ENCODE measurements around the gene PAX4. TPM values are rescaled to one million over a fixed set of nuclear protein-coding genes. Genes with fewer than 3 reads are reported as not detected.

Gene PAX4
- total RNA-seq, 1 experiment from 2014 or later, result not detected

- H2BK20ac ChIP-seq (ENCODE audit: low read depth, low read length, poor library complexity, severe bottlenecking), result no peak overlapping the region
- H3K9ac ChIP-seq (ENCODE audit: extremely low read depth, insufficient read length, low read length), result no peak overlapping the region
- no peak overlapping the region for H3T11ph ChIP-seq (ENCODE audit: low read length)
- no peak overlapping the region for H4K5ac ChIP-seq (ENCODE audit: insufficient read length, low read depth, low read length)
- peaks cover 2% of the 10 kb centered on the region; the same call in 1 of the 2 replicates for H3K27me3 ChIP-seq (ENCODE audit: insufficient read depth, low read length)
- no peak for TF ChIP-seq CTCF (conservative IDR thresholded peaks at IDR 0.05)
- no peak overlapping the region for H3K4me3 Mint-ChIP-seq
- H3K27ac ChIP-seq (ENCODE audit: insufficient read length, low read depth, low read length), result no peak overlapping the region
- no peak overlapping the region for H2AFZ ChIP-seq (ENCODE audit: low read length)
- H4K20me1 ChIP-seq (ENCODE audit: control insufficient read depth, insufficient read depth, insufficient read length), result no peaks in the 10 kb centered on the region
- no peak overlapping the region for H4K91ac ChIP-seq (ENCODE audit: insufficient read length, low read depth, low read length)
- no peak overlapping the region for H2BK15ac ChIP-seq (ENCODE audit: low read depth, low read length)
- no peak overlapping the region for H3K27ac Mint-ChIP-seq
- H3K56ac ChIP-seq (ENCODE audit: insufficient read length, low read depth, low read length), result no peak overlapping the region
- no peak overlapping the region for H2BK5ac ChIP-seq (ENCODE audit: insufficient read length, low read length)
- H3K4me1 ChIP-seq (ENCODE audit: insufficient read depth, low read length), result no peaks in the 10 kb centered on the region
- H3K18ac ChIP-seq (ENCODE audit: insufficient read length, low read depth, low read length), result no peak overlapping the region
- no peaks in the 10 kb centered on the region for H3K9me3 ChIP-seq (ENCODE audit: control insufficient read depth, low read depth, low read length)
- H3K27me3 Mint-ChIP-seq (ENCODE audit: low read depth), result peaks cover 36% of the 10 kb centered on the region
- no peaks in the 10 kb centered on the region for H3K36me3 Mint-ChIP-seq (ENCODE audit: insufficient read depth in 1 of 3, low read depth in 3 of 3)
- no peaks in the 10 kb centered on the region; a peak in 2 of 5 replicates for H3K9me3 Mint-ChIP-seq
- H3K79me1 ChIP-seq (ENCODE audit: insufficient read depth, low read depth, low read length, poor library complexity, severe bottlenecking), result no peaks in the 10 kb centered on the region
- peaks cover 7% of the 10 kb centered on the region for H3K23me2 ChIP-seq (ENCODE audit: insufficient read length, low read depth, low read length, poor library complexity, severe bottlenecking)
- no peak overlapping the region for H4K8ac ChIP-seq (replicated peaks; ENCODE audit: insufficient read length, low read depth, low read length)
- no peak overlapping the region for H2BK12ac ChIP-seq (ENCODE audit: insufficient read length, low read depth, low read length)
- H3K4ac ChIP-seq (ENCODE audit: low read depth, low read length), result no peak overlapping the region
- peaks cover 13 to 20% of the 10 kb centered on the region in 2 experiments for H3K4me1 Mint-ChIP-seq
- H3K4me2 ChIP-seq (ENCODE audit: insufficient read depth, insufficient read length, low read length), result no peak overlapping the region
- no peak overlapping the region for H2BK120ac ChIP-seq (ENCODE audit: low read depth, low read length, poor library complexity, severe bottlenecking)
- H3K23ac ChIP-seq (ENCODE audit: insufficient read length, low read depth, low read length), result no peak overlapping the region
- no peak overlapping the region for H3K14ac ChIP-seq (ENCODE audit: insufficient read depth, low read length)
- no peaks in the 10 kb centered on the region for H3K79me2 ChIP-seq (ENCODE audit: insufficient read depth, low read length)
- no peak for DNase-seq
- H2AK5ac ChIP-seq (ENCODE audit: insufficient read length, low read length), result no peak overlapping the region
These were observed 7.4 kb upstream of the PAX4 start for GRCh38 chr7:127625331-127625730.
